ENCODE data around the gene FRMD4A. TPM values are rescaled to one million over a fixed set of nuclear protein-coding genes. Genes with fewer than 3 reads are reported as not detected.

FRMD4A gene
- total RNA-seq, 4 donors from 2014 or later, result 13.7 to 27.2 (median 19.6) TPM

DNA sequence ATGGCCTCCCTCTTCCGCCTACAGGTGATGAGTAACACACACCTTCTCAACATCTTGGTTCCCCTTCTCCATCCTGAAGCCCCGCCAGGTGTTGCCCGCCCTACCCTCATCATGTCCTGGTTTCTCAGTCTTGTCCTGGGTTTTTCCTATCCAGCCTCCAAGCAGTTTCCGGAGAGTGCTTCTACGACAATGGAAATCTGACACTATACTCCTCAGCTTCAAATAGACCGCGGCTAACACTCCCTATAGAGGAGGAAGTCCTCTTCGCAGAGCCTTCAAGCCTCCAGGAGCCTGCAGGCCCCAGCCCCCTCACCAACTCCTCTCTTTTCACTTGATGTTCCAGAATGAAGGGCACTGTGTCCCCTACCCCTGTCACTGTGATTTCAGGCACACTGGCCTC lies 596.6 kb downstream of the FRMD4A start:
- H3K27ac ChIP-seq, result no peak overlapping the region
- H3K27me3 ChIP-seq, result no peaks in the 10 kb centered on the region
- TF ChIP-seq, protein P1, sequence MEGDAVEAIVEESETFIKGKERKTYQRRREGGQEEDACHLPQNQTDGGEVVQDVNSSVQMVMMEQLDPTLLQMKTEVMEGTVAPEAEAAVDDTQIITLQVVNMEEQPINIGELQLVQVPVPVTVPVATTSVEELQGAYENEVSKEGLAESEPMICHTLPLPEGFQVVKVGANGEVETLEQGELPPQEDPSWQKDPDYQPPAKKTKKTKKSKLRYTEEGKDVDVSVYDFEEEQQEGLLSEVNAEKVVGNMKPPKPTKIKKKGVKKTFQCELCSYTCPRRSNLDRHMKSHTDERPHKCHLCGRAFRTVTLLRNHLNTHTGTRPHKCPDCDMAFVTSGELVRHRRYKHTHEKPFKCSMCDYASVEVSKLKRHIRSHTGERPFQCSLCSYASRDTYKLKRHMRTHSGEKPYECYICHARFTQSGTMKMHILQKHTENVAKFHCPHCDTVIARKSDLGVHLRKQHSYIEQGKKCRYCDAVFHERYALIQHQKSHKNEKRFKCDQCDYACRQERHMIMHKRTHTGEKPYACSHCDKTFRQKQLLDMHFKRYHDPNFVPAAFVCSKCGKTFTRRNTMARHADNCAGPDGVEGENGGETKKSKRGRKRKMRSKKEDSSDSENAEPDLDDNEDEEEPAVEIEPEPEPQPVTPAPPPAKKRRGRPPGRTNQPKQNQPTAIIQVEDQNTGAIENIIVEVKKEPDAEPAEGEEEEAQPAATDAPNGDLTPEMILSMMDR (IDR thresholded peaks at IDR 0.05), result no peak
- TF ChIP-seq EP300 (IDR thresholded peaks at IDR 0.05) (no peak), POLR2A (IDR thresholded peaks at IDR 0.05) (no peak), POLR2AphosphoS5 (IDR thresholded peaks at IDR 0.05) (no peak)
- H3K9me3 ChIP-seq, result no peaks in the 10 kb centered on the region
- peaks cover 0 to 80% of the 10 kb centered on the region in 2 donors for H3K36me3 ChIP-seq
- H3K4me1 ChIP-seq, result no peaks in the 10 kb centered on the region
- ATAC-seq, result no peak
- no peak overlapping the region for H3K4me3 ChIP-seq
- WGBS, 2 donors (ENCODE audit: low coverage in 1 of 2), result 95 to 100% methylated on average over 6 to 8 of the region's 8 CpGs

DNA sequence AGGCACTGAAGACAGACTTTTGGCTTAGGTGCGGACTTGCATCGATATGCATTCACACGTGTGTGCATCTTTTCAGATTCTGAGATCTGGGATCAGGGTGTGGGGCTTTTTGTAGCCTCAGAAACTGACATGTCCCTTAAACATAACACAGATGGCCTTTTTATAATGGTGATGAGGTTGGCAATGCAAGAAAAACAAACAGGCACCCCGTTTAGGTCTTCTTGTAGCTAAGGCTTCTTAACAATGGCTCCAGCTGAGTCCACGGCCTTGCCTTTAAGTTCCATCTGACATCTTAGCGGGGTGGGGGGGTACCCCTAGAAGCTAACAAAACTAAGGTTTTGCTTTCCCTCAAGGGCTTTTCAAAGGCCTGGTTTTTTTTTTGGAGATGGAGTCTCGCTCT lies 597.7 kb downstream of the FRMD4A start:
- TF ChIP-seq, protein P1 (IDR thresholded peaks at IDR 0.05), result no peak
- TF ChIP-seq POLR2A (IDR thresholded peaks at IDR 0.05) (no peak), EP300 (IDR thresholded peaks at IDR 0.05) (no peak), POLR2AphosphoS5 (IDR thresholded peaks at IDR 0.05) (no peak)
- ATAC-seq, result no peak

DNA sequence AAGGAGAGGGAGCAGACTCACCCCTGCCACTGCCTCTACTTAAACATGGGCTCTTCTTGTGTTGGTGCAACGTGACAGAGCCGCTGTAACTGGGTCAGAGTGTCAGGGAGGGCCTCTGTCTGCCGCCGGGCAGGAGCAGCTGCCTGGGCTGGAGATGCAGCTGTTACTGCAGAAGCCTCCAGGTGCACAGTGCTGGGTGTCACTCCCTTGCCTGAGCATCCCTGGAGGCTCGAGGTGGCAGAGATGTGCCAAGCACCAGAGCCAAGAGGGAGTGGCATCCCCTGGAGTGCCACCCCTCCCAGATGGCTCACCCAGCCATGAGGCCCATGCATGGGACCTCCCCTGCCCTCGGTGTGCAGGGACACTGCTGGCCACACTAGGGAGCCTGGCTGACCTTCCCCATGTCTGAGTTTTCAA lies 598.3 kb downstream of the FRMD4A start:
- peaks cover 0 to 77% of the 10 kb centered on the region in 2 donors for H3K36me3 ChIP-seq
- no peak overlapping the region for H3K27ac ChIP-seq
- H3K9me3 ChIP-seq, result no peaks in the 10 kb centered on the region
- no peaks in the 10 kb centered on the region for H3K27me3 ChIP-seq
- TF ChIP-seq, protein P1 (IDR thresholded peaks at IDR 0.05), result no peak
- TF ChIP-seq EP300 (IDR thresholded peaks at IDR 0.05), result no peak
- no peak for TF ChIP-seq POLR2AphosphoS5 (IDR thresholded peaks at IDR 0.05)
- TF ChIP-seq POLR2A (IDR thresholded peaks at IDR 0.05), result no peak
- no peak overlapping the region for H3K4me3 ChIP-seq
- ATAC-seq, result no peak
- no peaks in the 10 kb centered on the region for H3K4me1 ChIP-seq
- no CpG with 5 or more reads among the region's 6 CpGs for WGBS, 2 donors (ENCODE audit: low coverage in 1 of 2)

More for the DNA sequence above, 597.7 kb downstream of the FRMD4A start:
- H3K9me3 ChIP-seq, result no peaks in the 10 kb centered on the region
- no peak overlapping the region for H3K4me3 ChIP-seq
- H3K4me1 ChIP-seq, result no peaks in the 10 kb centered on the region
- 95 to 100% methylated on average over 1 to 3 of the region's 7 CpGs for WGBS, 2 donors (ENCODE audit: low coverage in 1 of 2)
- no peaks in the 10 kb centered on the region for H3K27me3 ChIP-seq
- H3K27ac ChIP-seq, result no peak overlapping the region
- peaks cover 0 to 77% of the 10 kb centered on the region in 2 donors for H3K36me3 ChIP-seq

DNA sequence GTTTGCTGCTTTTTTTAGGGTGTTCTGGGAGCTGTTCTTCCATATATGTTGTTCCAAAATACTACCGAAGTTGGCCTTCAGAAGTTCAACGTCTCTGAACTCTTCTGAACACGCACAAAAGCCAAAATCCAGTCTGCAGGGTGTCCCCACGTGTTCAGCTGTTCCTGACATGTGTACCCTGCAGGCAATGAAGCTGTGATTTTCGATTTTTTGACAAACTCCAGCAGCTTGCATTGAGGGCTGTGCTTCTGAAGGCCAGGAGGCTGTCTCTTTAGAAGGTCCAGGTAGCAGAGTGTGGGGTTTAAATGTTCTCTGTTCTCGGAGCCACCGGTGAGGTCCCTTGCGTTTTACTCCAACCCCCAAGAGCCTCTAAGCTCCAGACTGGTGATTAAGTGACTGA lies 598.9 kb downstream of the FRMD4A start:
- Histone ChIP-seq H3K36me3 (peaks cover 0 to 79% of the 10 kb centered on the region in 2 donors), H3K27me3 (no peaks in the 10 kb centered on the region), H3K4me1 (no peaks in the 10 kb centered on the region), H3K4me3 (no peak overlapping the region), H3K27ac (no peak overlapping the region), H3K9me3 (no peaks in the 10 kb centered on the region)
- TF ChIP-seq, protein P1 (IDR thresholded peaks at IDR 0.05), result no peak
- WGBS, 2 donors (ENCODE audit: low coverage in 1 of 2), result 85 to 92% methylated on average over 4 to 8 of the region's 8 CpGs
- no peak for ATAC-seq

DNA sequence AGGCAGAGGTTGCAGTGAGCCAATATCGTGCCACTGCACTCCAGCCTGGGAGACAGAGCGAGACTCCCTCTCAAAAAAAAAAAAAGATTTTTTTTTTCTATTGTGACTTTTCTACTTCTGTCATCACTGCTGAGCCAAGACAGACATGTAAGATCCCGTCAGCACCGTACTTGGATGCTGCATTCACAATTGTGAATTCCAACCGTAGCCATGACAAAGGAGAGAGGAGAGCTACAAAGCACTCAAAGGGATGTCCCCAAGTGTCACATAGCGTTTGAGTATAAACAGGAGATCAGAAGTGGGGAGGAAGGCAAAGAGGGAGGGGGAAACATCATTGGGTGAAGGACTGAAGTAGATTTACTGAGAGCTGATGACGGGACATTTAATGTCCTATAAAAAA lies 599.8 kb downstream of the FRMD4A start:
- 86 to 100% methylated on average over 3 to 7 of the region's 7 CpGs for WGBS, 2 donors (ENCODE audit: low coverage in 1 of 2)
- TF ChIP-seq, protein P1 (IDR thresholded peaks at IDR 0.05), result no peak
- TF ChIP-seq POLR2A (IDR thresholded peaks at IDR 0.05) (no peak), EP300 (IDR thresholded peaks at IDR 0.05) (no peak), POLR2AphosphoS5 (IDR thresholded peaks at IDR 0.05) (no peak)
- ATAC-seq, result no peak
- H3K27me3 ChIP-seq, result no peaks in the 10 kb centered on the region
- H3K36me3 ChIP-seq, result peaks cover 0 to 74% of the 10 kb centered on the region in 2 donors
- no peak overlapping the region for H3K4me3 ChIP-seq
- no peak overlapping the region for H3K27ac ChIP-seq
- no peaks in the 10 kb centered on the region for H3K9me3 ChIP-seq
- H3K4me1 ChIP-seq, result no peaks in the 10 kb centered on the region
